PC-9 (cell line): ENCODE measurements around the gene SPON2. TPM values are rescaled to one million over a fixed set of nuclear protein-coding genes. Genes with fewer than 3 reads are reported as not detected.

ENCODE experiments used
- BruUV-seq: library from RNA; stranded (reverse); fragments of 400-500 nt; replicated peaks from 2 replicates; lab custom pipeline; 2021; lab: Mats Ljungman, UMichigan
- CTCF ChIA-PET: fragments of 300-600 bp; sonication (Branson Sonifier 250); formaldehyde crosslinking; loops from one replicate; lab custom pipeline; 2022; ENCODE audit warnings: antibody characterized with exemption; lab: Charles Lee
- POLR2A ChIA-PET: fragments of 300-600 bp; sonication (Branson Sonifier 250); formaldehyde crosslinking; loops from one replicate; lab custom pipeline; 2022; ENCODE audit warnings: antibody characterized with exemption; ENCODE audit not compliant: unreplicated experiment; lab: Charles Lee
- DNase-seq, 2 experiments: peaks; one replicate each; pipeline versions ENCODE4 v3.0.0 to v3.0.0-alpha.2; 2015 to 2022; ENCODE audit warnings: mixed read lengths in 1 of 2
- H2AFZ ChIP-seq: fragments of 200-600 bp; sonication (generic); 2 replicates; pipeline ENCODE4 v1.8.1; 2017; ENCODE audit warnings: antibody characterized with exemption
- H3F3A ChIP-seq: fragments of 200-600 bp; sonication (generic); 2 replicates; pipeline ENCODE4 v1.8.1; 2017; ENCODE audit warnings: antibody characterized with exemption, mild to moderate bottlenecking, low read depth; ENCODE audit not compliant: insufficient read depth
- H3K27ac ChIP-seq: fragments of 200-600 bp; sonication (generic); 2 replicates; pipeline ENCODE4 v1.6.1; 2016; ENCODE audit warnings: mixed run types
- H3K27me3 ChIP-seq: fragments of 200-600 bp; sonication (generic); 2 replicates; pipeline ENCODE4 v1.6.1; 2016; ENCODE audit warnings: low read depth, mixed run types; ENCODE audit not compliant: insufficient read depth
- H3K36me3 ChIP-seq: fragments of 200-600 bp; sonication (generic); 2 replicates; pipeline ENCODE4 v1.6.1; 2016; ENCODE audit warnings: low read depth, mixed run types
- H3K4me1 ChIP-seq: fragments of 200-600 bp; sonication (generic); replicated peaks from 2 replicates; pipeline ENCODE4 v1.6.1; 2016; ENCODE audit warnings: mixed run types; ENCODE audit not compliant: insufficient read depth
- H3K4me2 ChIP-seq: fragments of 200-600 bp; sonication (generic); 2 replicates; pipeline ENCODE4 v1.6.1; 2017; ENCODE audit warnings: mixed run types
- H3K4me3 ChIP-seq: fragments of 200-600 bp; sonication (generic); 2 replicates; pipeline ENCODE4 v1.6.1; 2016; ENCODE audit warnings: mixed run types
- H3K79me2 ChIP-seq: fragments of 200-600 bp; sonication (generic); 2 replicates; pipeline ENCODE4 v1.6.1; 2017; ENCODE audit warnings: low read depth, mixed run types
- H3K9me2 ChIP-seq: fragments of 200-600 bp; sonication (generic); 2 replicates; pipeline ENCODE4 v1.8.1; 2017; ENCODE audit warnings: mild to moderate bottlenecking; ENCODE audit not compliant: insufficient read depth
- H3K9me3 ChIP-seq: fragments of 200-600 bp; sonication (generic); 2 replicates; pipeline ENCODE4 v1.8.1; 2016; ENCODE audit warnings: low read depth; ENCODE audit not compliant: insufficient read depth
- H4K20me1 ChIP-seq: fragments of 200-600 bp; sonication (generic); 2 replicates; pipeline ENCODE4 v1.8.1; 2017; ENCODE audit not compliant: insufficient read depth
- CTCF ChIP-seq: fragments of 200-600 bp; sonication (generic); conservative IDR thresholded peaks from 2 replicates; pipeline ENCODE4 v1.6.1; 2017; ENCODE audit warnings: mixed run types, antibody characterized with exemption, mild to moderate bottlenecking, moderate library complexity
- EZH2 ChIP-seq: fragments of 200-600 bp; sonication (generic); IDR thresholded peaks from 2 replicates; pipeline ENCODE4 v1.8.0; 2017; ENCODE audit warnings: antibody characterized with exemption, low read depth
- intact Hi-C: fragments of 100-400 bp; cut with micrococcal nuclease; formaldehyde crosslinking; loops from one replicate; pipeline ENCODE4 v1.10.0; 2022; ENCODE audit not compliant: unreplicated experiment
- total RNA-seq: library from RNA; stranded (reverse); gene quantifications from 2 replicates; pipeline ENCODE4 v1.2.3, GENCODE V29; 2021

The SPON2 gene
- total RNA-seq, 1 experiment from 2014 or later: 2.0 TPM

GRCh38 chr4:1191621-1192020 is 19.2 kb upstream of the SPON2 start:
- no TSS peak for BruUV-seq
- Histone ChIP-seq H3K4me1 (peaks cover 17% of the 10 kb centered on the region), H3K4me3 (no peak overlapping the region), H3K9me2 (no peaks in the 10 kb centered on the region), H3K79me2 (no peaks in the 10 kb centered on the region), H3K9me3 (no peaks in the 10 kb centered on the region), H3K27ac (no peak overlapping the region), H3F3A (peaks cover 10% of the 10 kb centered on the region; the same call in 1 of the 2 replicates), H4K20me1 (no peaks in the 10 kb centered on the region), H3K4me2 (peak overlapping the region; percentile 54), H2AFZ (no peak overlapping the region), H3K27me3 (no peaks in the 10 kb centered on the region; the same call in 1 of the 2 replicates), H3K36me3 (no peaks in the 10 kb centered on the region)
- CTCF ChIA-PET: interaction anchor here (0.7 kb wide), 1 partner anchor 20 kb away, joined by 3 read pairs; no protein-coding TSS in a partner anchor
- intact Hi-C loops: no loop called here
- POLR2A ChIA-PET: interaction anchor here (0.7 kb wide), 1 partner anchor 42 kb away, joined by 4 read pairs; no protein-coding TSS in a partner anchor
- peak in 1 of 2 experiments; percentile 21 for DNase-seq
- TF ChIP-seq EZH2 (no peak), CTCF (no peak)

- intact Hi-C loops: no loop called here
- DNase-seq: no peak
- H3K4me1 ChIP-seq: peaks cover 7% of the 10 kb centered on the region
- no peaks in the 10 kb centered on the region for H3K79me2 ChIP-seq
- CTCF ChIA-PET: no interaction called here
- no peaks in the 10 kb centered on the region for H3F3A ChIP-seq
- no peak overlapping the region for H3K4me2 ChIP-seq
- TF ChIP-seq CTCF: no peak
- no peak for TF ChIP-seq EZH2
- POLR2A ChIA-PET: no interaction called here
- H3K36me3 ChIP-seq: no peaks in the 10 kb centered on the region
- H2AFZ ChIP-seq: no peak overlapping the region
- H4K20me1 ChIP-seq: no peaks in the 10 kb centered on the region
- H3K27me3 ChIP-seq: no peaks in the 10 kb centered on the region; the same call in 1 of the 2 replicates
- no TSS peak for BruUV-seq
- H3K27ac ChIP-seq: no peak overlapping the region
- H3K9me3 ChIP-seq: no peaks in the 10 kb centered on the region
- H3K9me2 ChIP-seq: no peaks in the 10 kb centered on the region
- no peak overlapping the region for H3K4me3 ChIP-seq
These were observed 14.8 kb upstream of the SPON2 start for GRCh38 chr4:1187182-1187581.

GRCh38 chr4:1183985-1184773 is 11.8 kb upstream of the SPON2 start:
- intact Hi-C loops: no loop called here
- CTCF ChIA-PET: interaction anchor here (0.6 kb wide), 1 partner anchor 12 kb away, joined by 11 read pairs; the partner anchor contains the start of gene SPON2
- Histone ChIP-seq H4K20me1 (no peaks in the 10 kb centered on the region), H3K27ac (no peak overlapping the region), H3K79me2 (no peaks in the 10 kb centered on the region), H3K36me3 (no peaks in the 10 kb centered on the region), H2AFZ (no peak overlapping the region), H3F3A (no peaks in the 10 kb centered on the region), H3K4me2 (no peak overlapping the region), H3K27me3 (no peaks in the 10 kb centered on the region; the same call in 1 of the 2 replicates), H3K4me1 (no peaks in the 10 kb centered on the region), H3K9me3 (peaks cover 8% of the 10 kb centered on the region; the same call in 1 of the 2 replicates), H3K9me2 (no peaks in the 10 kb centered on the region), H3K4me3 (no peak overlapping the region)
- no peak for DNase-seq
- TF ChIP-seq CTCF: no peak
- TF ChIP-seq EZH2: no peak
- POLR2A ChIA-PET: no interaction called here
- no TSS peak for BruUV-seq
